ENCODE results near the gene RRP9.
"Not testable (repeated sequence)": the region's sequence is repeated elsewhere in the genome, so short reads cannot be mapped to it uniquely, and the experiment has no call there.

Gene RRP9

DNA sequence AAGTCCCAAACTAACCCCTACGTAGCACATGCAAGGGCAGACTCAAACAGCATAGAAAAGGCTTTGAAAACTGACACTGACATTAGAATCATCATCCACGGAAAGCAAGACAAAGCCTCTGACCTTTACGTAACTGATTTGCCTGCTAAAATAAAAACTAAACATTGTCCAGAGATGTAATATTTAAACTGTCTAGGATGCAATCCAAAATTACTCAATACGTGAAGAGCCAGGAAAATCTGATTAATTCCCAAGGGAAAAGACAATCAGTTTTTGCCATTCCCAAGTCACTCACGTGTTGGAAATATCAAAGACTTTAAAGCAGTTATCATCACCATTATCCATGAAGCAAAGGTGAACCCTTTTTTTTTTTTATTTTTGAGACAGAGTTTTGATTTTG is 25.3 kb downstream of the RRP9 start:
- H3K4me3 ChIP-seq (ENCODE audit: low read depth, low read length): no peak overlapping the region

DNA sequence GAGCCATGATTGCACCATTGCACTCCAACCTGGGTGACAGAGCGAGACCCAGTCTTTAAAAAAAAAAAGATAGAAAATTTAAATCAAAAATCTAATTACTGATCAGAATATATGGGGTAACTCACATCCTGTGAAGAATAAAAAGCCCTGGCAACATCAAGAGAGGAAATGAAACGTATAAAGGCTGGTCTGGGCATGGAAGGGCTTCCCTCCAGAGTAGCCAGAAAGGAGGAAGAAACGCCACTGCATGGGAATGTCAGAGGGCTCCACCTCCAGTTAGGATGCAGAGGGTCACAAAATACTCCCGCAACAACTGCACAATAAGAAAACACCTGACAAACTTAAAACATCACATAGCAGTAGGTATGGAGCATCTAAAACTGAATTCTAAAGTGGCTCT is 33.7 kb downstream of the RRP9 start:
- H3K4me3 ChIP-seq (ENCODE audit: low read depth, low read length): no peak overlapping the region

DNA sequence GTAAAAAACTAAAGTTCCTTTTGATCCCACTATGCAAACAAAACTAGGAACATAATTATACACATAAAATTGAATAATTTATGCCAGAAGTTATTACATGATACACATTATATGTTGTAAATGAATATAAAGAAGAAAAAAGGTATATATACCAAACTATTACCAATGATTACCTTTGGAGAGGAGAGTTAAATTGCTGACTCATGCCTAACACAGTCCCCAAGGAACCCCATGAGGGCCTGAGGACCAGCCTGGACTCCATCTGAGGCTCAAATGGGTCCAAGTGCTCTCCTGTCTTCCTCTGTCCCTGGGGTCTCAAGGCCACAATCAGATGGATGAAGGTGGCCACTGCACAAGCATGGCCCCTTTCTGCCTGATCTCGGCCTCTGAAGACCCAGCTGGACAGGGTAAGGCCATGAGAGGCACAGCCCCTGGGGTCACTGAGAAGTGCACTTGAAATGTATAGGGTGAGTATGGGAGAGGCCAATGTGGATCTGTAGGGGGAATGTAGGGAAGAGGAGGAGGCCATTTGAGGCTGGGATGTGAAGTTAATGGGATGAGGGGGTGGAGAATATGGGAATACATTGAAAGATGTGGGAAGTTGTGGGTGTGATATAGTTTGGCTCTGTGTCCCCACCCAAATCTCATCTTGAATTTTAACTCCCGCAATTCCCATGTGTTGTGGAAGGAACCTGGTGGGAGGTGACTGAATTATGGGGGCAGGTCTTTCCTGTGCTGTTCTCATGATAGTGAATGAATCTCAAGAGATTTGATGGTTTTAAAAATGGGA is 37.5 kb downstream of the RRP9 start:
- H3K4me3 ChIP-seq (ENCODE audit: low read depth, low read length): no peak overlapping the region

DNA sequence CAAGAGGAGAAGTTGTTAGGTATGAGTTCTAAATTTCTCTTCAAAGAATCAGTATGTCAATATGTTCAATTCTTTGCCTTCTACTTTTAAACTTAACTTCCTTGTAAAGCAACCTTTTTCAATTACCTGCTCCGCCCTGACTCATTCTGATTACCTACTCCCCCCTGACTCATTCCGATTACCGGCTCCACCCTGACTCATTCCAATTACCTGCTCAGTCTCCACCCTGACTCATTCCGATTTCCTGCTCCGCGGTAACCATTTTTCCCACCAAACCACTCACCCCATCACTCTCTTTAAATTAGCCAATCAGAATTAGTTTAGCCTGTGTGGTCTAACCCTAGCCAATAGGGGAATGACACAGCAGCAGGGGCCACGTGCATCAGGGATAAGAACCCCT is 39.3 kb downstream of the RRP9 start:
- H3K4me3 ChIP-seq (ENCODE audit: low read depth, low read length): not testable (repeated sequence)

DNA sequence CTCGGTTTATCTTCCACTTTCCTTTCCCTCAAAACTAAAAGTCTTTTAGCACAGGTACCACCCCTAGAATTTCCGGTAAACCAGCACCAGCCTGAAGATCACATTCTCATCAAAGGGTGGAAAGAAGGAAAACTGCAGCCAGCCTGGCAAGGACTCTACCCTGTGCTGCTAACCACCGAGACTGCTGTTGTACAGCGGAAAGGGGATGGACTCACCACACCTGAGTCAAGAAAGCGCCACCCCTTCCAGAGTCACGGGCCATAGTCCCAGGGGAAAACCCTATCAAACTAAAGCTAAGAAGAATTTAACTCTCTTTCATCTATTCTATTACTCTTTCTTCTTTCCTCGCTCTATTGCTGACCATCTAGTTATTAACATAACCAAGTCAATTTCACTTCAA is 41.7 kb downstream of the RRP9 start:
- H3K4me3 ChIP-seq (ENCODE audit: low read depth, low read length): not testable (repeated sequence)

DNA sequence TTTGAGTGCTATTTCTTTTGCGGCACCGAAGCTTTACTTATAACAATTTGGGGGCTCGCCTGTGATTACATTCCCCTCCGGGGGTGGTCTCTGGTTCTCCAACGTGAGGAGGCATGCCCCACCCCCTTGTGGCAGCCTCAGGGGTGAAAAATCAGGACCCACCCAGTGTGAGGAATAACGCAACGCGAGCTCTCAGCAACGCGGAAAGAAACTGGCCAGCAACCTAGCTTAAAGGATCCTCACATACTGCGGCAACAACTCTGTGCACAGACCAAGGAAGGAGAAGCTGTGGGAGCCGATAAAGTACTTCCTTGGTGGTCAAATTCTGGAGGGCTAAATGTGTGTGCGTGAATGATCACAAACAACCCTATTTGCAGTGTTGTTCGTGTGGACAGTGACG is 44.3 kb downstream of the RRP9 start:
- H3K4me3 ChIP-seq (ENCODE audit: low read depth, low read length): no peak overlapping the region

- no peak overlapping the region for H3K4me3 ChIP-seq (ENCODE audit: low read depth, low read length)
These were observed 44.9 kb downstream of the RRP9 start for GRCh38 chr3:51896607-51897305.

DNA sequence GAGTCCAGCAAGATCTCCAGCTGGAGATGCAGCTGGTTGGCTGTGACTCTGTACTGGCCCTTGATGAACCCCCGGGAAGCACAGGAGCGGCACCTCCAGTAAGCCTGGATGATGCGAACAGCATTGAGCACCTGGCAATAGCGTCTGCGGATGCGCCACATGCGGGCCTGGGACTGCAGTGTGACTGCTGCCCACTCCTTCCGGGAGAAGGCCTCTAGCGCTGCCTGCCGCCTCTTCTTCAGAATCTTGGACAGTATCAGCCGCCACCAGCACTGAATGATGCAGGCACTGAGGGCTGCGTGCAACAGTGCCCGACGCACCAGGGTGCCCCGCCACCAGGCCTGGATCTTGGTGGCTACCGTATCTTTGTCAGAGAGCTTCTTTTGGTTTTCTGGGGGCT is 46.8 kb downstream of the RRP9 start:
- no peak overlapping the region for H3K4me3 ChIP-seq (ENCODE audit: low read depth, low read length)

DNA sequence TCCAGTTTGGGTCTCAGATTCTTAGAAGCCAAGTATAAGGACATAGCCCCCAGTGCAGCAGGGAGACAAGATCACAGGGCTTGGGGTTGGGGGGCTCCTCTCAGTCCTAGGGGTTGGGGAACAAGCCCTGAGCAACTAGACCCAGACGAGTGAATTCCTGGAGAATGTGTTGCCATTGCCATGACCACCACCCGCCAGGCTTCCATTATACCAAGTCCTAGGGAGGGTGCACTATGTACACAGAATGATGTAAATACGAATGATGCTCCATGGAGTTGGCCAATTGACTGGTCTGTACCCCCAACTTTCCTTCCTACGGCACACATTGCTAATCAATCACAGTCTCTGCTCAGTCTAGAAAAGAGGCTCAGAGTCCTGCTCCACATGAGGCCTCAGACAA is 47.3 kb downstream of the RRP9 start:
- no peak overlapping the region for H3K4me3 ChIP-seq (ENCODE audit: low read depth, low read length)

GRCh38 chr3:51891242-51892039 is 50.3 kb downstream of the RRP9 start:
- H3K4me3 ChIP-seq (ENCODE audit: low read depth, low read length): no peak overlapping the region

DNA sequence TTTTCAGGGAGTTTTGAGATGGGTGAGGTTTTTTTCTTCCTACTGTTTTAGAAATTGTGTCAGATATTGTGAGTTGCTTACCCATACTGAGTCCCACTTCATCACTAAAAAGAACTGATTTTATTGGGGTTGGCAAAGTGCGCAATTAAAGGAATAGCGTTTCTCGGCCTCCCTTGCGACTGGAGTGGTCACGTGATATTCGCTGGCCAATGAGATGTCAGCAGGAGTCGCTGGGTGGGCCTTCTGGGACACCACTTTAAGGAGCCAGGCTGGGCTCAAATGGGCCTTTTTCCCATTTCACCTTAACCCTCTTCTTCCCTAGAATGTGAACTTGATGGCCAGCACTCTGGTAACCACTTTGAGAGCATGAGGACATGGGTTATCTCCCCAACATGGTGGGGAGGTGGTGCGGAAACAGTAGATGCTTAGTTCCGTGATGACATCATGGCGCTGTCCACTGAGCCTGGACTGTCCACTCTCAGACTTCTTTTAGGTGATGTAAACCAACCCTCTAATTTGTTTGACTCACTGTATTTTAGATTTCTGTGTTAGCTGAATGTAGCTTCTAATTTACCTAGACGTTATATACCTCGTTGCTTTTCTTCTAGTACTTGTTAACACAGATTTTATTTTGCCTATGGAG is 53.1 kb downstream of the RRP9 start:
- no peak overlapping the region for H3K4me3 ChIP-seq (ENCODE audit: low read depth, low read length)

GRCh38 chr3:51887620-51888019 is 54.1 kb downstream of the RRP9 start:
- H3K4me3 ChIP-seq (ENCODE audit: low read depth, low read length): no peak overlapping the region

- H3K4me3 ChIP-seq (ENCODE audit: low read depth, low read length): no peak overlapping the region
These were observed 55.3 kb downstream of the RRP9 start for GRCh38 chr3:51886447-51886846.

All from iPS-11a (cell line).